ENCODE measurements around the gene HRH2. TPM values are rescaled to one million over a fixed set of nuclear protein-coding genes. Genes with fewer than 3 reads are reported as not detected.

The HRH2 gene
- total RNA-seq, 1 experiment from 2014 or later: 3.3 TPM

GRCh38 chr5:175715627-175716522, 58.0 kb downstream of the HRH2 start:
- Histone ChIP-seq H4K91ac (ENCODE audit: insufficient read length, low read depth, low read length) (no peak overlapping the region), H4K5ac (ENCODE audit: insufficient read length, low read depth, low read length) (no peak overlapping the region), H3K9ac (ENCODE audit: extremely low read depth, insufficient read length, low read length) (no peak overlapping the region), H3K14ac (ENCODE audit: insufficient read depth, low read length) (no peak overlapping the region; the same call in 1 of the 2 replicates), H3K4ac (ENCODE audit: low read depth, low read length) (no peak overlapping the region), H3T11ph (ENCODE audit: low read length) (no peak overlapping the region), H2BK20ac (ENCODE audit: low read depth, low read length, poor library complexity, severe bottlenecking) (no peak overlapping the region), H3K27me3 (ENCODE audit: insufficient read depth, low read length) (no peaks in the 10 kb centered on the region), H3K79me1 (ENCODE audit: insufficient read depth, low read depth, low read length, poor library complexity, severe bottlenecking) (no peaks in the 10 kb centered on the region), H4K8ac (replicated peaks; ENCODE audit: insufficient read length, low read depth, low read length) (no peak overlapping the region), H2BK5ac (ENCODE audit: insufficient read length, low read length) (no peak overlapping the region), H2BK120ac (ENCODE audit: low read depth, low read length, poor library complexity, severe bottlenecking) (no peak overlapping the region), H2AK5ac (ENCODE audit: insufficient read length, low read length) (no peak overlapping the region), H2BK12ac (ENCODE audit: insufficient read length, low read depth, low read length) (no peak overlapping the region), H3K4me2 (ENCODE audit: insufficient read depth, insufficient read length, low read length) (no peak overlapping the region), H3K4me1 (ENCODE audit: insufficient read depth, low read length) (no peaks in the 10 kb centered on the region), H3K23ac (ENCODE audit: insufficient read length, low read depth, low read length) (no peak overlapping the region), H2BK15ac (ENCODE audit: low read depth, low read length) (no peak overlapping the region), H3K56ac (ENCODE audit: insufficient read length, low read depth, low read length) (no peak overlapping the region), H3K9me3 (ENCODE audit: control insufficient read depth, low read depth, low read length) (peaks cover 6% of the 10 kb centered on the region), H3K27ac (ENCODE audit: insufficient read length, low read depth, low read length) (no peak overlapping the region), H3K79me2 (ENCODE audit: insufficient read depth, low read length) (no peaks in the 10 kb centered on the region; the same call in 1 of the 2 replicates), H3K18ac (ENCODE audit: insufficient read length, low read depth, low read length) (no peak overlapping the region), H4K20me1 (ENCODE audit: control insufficient read depth, insufficient read depth, insufficient read length) (no peaks in the 10 kb centered on the region), H2AFZ (ENCODE audit: low read length) (no peak overlapping the region), H3K23me2 (ENCODE audit: insufficient read length, low read depth, low read length, poor library complexity, severe bottlenecking) (no peaks in the 10 kb centered on the region)
- Mint-ChIP-seq H3K4me3 (no peak overlapping the region), H3K27me3 (ENCODE audit: low read depth) (peaks cover 14% of the 10 kb centered on the region), H3K9me3 (peaks cover 25 to 26% of the 10 kb centered on the region in 2 experiments), H3K4me1 (peaks cover 7 to 9% of the 10 kb centered on the region in 2 experiments), H3K36me3 (ENCODE audit: insufficient read depth in 1 of 3, low read depth in 3 of 3) (peaks cover 15 to 32% (median 29%) of the 10 kb centered on the region in 3 experiments), H3K27ac (no peak overlapping the region; a peak in 1 of 7 replicates)
- no CpG with 5 or more reads among the region's 10 CpGs for WGBS (ENCODE audit: extremely low coverage, insufficient read length, low lambda C conversion rate)
- no peak for DNase-seq
- TF ChIP-seq CTCF (conservative IDR thresholded peaks at IDR 0.05): no peak
